ENCODE data around the gene CCDC85B. TPM values are rescaled to one million over a fixed set of nuclear protein-coding genes. Genes with fewer than 3 reads are reported as not detected.

The CCDC85B gene
- total RNA-seq, 1 donor from 2014 or later, result 32.7 TPM

DNA sequence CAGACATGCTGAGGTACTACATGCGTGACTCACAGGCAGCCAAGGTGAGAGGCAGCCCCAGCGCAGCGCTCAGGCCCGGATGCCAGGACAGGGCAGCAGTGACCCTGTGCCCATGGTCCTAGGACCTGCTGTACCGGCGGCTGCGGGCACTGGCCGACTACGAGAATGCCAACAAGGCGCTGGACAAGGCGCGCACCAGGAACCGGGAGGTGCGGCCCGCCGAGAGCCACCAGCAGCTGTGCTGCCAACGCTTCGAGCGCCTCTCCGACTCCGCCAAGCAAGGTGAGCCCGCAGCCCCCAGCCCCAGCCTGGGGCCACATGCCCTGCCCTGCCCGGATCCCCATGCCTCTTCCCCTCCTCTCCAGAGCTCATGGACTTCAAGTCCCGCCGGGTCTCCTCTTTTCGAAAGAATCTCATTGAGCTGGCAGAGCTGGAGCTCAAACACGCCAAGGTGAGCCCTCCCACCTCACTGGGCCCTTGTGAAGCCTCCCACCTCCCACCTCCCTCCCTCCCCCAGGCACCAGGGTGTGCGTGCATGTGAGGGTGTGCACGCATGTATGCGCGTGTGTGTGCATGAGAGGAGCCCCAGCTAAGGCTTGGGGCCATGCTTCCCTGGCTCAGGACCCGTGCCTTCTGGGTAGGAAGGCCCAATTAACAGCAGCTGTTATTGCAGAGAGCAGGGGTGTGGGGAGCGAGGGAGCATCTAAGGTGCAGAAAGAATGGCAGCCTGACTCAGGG is 37.8 kb upstream of the CCDC85B start:
- no peak for DNase-seq
- no peaks in the 10 kb centered on the region for H3K27me3 ChIP-seq (ENCODE audit: low read depth)
- H3K9me3 ChIP-seq (replicated peaks), result peaks cover 9% of the 10 kb centered on the region
- no peak overlapping the region for H3K27ac ChIP-seq (replicated peaks)
- H3K4me1 ChIP-seq, result peaks cover 41% of the 10 kb centered on the region
- TF ChIP-seq, protein P1, sequence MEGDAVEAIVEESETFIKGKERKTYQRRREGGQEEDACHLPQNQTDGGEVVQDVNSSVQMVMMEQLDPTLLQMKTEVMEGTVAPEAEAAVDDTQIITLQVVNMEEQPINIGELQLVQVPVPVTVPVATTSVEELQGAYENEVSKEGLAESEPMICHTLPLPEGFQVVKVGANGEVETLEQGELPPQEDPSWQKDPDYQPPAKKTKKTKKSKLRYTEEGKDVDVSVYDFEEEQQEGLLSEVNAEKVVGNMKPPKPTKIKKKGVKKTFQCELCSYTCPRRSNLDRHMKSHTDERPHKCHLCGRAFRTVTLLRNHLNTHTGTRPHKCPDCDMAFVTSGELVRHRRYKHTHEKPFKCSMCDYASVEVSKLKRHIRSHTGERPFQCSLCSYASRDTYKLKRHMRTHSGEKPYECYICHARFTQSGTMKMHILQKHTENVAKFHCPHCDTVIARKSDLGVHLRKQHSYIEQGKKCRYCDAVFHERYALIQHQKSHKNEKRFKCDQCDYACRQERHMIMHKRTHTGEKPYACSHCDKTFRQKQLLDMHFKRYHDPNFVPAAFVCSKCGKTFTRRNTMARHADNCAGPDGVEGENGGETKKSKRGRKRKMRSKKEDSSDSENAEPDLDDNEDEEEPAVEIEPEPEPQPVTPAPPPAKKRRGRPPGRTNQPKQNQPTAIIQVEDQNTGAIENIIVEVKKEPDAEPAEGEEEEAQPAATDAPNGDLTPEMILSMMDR (IDR thresholded peaks at IDR 0.05; ENCODE audit: borderline replicate concordance), result no peak
- intact Hi-C loops (cut with micrococcal nuclease), result no loop called here
- H3K4me3 ChIP-seq, result no peak overlapping the region
- peaks cover 60% of the 10 kb centered on the region for H3K36me3 ChIP-seq

DNA sequence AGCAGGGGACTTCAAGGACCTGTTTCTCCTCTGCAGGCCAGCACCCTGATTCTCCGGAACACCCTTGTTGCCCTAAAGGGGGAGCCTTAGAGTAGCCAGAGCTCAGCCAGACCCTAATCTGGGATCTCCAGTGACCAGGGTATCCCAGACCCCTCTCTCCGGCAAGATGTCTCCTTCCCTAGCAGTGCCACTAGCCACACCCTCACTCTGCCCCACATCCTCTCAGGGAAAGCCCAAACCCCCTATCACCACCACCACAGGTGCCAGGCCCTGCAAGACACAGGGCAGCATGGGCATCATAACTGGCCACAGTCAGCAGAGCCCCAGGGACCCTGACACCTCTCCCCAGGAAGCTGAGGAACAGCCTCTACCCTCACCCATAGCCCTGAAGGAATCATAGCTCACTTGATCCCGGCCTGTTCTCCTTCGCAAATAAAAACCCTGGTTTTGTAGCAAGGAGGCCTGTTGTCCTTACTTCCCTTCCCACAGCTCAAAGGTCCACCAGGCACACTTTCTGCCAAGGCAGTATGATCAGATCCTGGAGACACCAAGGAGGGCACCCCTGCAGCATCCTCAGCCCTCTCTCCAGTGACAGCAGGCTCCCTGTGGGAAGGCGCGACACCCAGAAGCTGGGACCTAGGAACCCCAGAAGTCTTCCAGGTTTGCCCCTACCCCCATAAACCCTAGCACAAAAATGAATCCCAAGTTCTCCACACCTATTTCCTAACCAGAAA is 37.1 kb upstream of the CCDC85B start:
- TF ChIP-seq, protein P1 (IDR thresholded peaks at IDR 0.05; ENCODE audit: borderline replicate concordance), result no peak
- H3K27ac ChIP-seq (replicated peaks), result no peak overlapping the region
- H3K9me3 ChIP-seq (replicated peaks), result peaks cover 9% of the 10 kb centered on the region
- intact Hi-C loops (cut with micrococcal nuclease), result no loop called here
- no peak for DNase-seq
- no peak overlapping the region for H3K4me3 ChIP-seq
- H3K4me1 ChIP-seq, result peaks cover 44% of the 10 kb centered on the region
- H3K27me3 ChIP-seq (ENCODE audit: low read depth), result no peaks in the 10 kb centered on the region
- peaks cover 60% of the 10 kb centered on the region for H3K36me3 ChIP-seq

DNA sequence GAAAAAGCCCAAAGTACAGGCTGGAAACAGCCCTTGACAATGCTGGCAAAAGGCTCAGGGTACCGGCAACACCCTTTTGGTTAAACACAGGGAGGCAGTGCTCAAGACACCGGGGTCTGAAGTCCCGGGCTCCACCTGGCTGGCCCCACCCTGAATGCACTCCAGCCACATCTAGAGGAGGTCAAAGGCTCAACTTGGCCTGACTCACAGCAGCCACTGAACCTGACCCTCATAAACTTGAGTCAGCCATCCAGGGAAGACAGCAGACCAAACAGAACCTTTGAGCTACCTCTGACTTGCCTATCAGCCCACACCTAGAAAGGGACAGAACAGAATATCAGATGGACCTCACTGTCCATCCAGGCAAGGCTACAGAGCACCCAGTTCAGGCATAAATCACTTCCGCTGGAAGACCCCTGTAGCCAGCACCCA is 36.3 kb upstream of the CCDC85B start:
- DNase-seq, result no peak
- H3K4me3 ChIP-seq, result no peak overlapping the region
- peaks cover 52% of the 10 kb centered on the region for H3K4me1 ChIP-seq
- no peaks in the 10 kb centered on the region for H3K27me3 ChIP-seq (ENCODE audit: low read depth)
- no peak overlapping the region for H3K27ac ChIP-seq (replicated peaks)
- intact Hi-C loops (cut with micrococcal nuclease), result no loop called here
- peaks cover 60% of the 10 kb centered on the region for H3K36me3 ChIP-seq
- TF ChIP-seq, protein P1 (IDR thresholded peaks at IDR 0.05; ENCODE audit: borderline replicate concordance), result no peak
- peaks cover 9% of the 10 kb centered on the region for H3K9me3 ChIP-seq (replicated peaks)

DNA sequence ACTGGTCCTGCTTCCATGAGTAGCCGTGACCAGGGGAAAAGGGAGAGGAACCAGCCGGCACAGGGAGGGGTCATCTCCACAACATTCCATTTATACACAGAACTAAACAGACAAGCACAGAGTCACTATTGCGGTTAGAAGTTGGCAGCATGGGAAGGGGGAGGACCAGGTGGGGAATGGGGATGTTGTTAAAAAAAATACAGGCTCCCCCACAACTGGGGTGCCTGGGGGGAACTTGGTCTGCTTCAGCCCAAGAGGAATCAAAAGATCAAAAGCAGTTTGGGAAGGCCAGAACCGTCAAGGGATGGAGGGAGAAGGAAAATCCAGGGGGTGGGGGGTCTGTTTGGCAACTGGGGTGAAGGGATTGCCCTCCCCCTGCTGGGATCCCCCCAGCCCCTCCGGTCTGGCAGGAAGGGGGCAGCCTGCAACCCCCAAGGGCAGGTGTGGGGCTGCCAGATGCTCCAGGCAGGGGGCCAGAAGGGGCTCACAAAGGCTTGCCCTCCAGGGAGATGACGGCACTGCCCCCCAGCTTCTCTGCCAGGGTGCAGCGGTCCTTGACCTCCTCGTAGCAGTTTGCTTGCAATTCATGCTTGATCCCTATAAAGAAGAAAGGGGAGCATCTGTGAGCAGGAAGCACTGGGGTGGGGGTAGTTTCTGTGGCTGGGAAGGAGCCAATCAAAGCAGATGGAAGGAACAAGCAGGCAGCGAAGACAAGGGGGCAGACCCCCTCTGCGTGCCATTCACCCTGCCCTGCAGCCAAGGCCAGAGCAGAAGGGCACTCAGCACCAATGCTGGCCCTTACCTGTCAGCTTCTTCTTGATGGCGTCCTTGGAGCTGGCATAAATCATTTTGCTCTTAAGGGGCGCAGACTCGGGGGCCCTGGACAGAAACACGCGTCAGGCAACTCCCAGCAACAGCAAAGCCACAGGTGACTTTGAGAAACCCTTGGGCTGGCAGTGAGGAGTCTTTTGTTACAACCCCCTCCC is 35.3 kb upstream of the CCDC85B start:
- intact Hi-C loops (cut with micrococcal nuclease), result no loop called here
- Histone ChIP-seq H3K4me3 (no peak overlapping the region), H3K27me3 (ENCODE audit: low read depth) (no peaks in the 10 kb centered on the region), H3K9me3 (replicated peaks) (peaks cover 9% of the 10 kb centered on the region), H3K36me3 (peaks cover 60% of the 10 kb centered on the region), H3K4me1 (peaks cover 58% of the 10 kb centered on the region), H3K27ac (replicated peaks) (no peak overlapping the region)
- no peak for DNase-seq
- TF ChIP-seq, protein P1 (IDR thresholded peaks at IDR 0.05; ENCODE audit: borderline replicate concordance), result no peak

DNA sequence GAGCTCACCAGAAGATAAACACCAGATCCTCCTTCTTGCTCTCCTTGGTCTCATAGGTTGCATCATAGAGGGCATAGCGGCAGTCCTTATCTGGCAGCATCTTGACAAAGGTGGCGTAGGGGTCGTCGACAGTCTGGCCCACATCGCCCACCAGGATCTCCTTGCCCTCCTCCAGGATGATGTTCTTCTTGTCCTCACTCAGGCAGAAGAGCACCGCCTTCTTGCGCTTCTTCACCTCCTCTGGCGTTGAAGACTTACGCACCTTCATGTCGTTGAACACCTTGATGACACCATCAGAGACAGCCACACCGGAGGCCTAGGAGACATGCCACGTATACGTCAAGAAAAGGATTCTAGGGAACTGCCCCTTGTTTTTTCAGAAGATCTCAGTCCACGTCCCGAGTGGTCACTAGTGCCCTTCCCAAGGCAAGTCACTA is 34.5 kb upstream of the CCDC85B start:
- no peaks in the 10 kb centered on the region for H3K27me3 ChIP-seq (ENCODE audit: low read depth)
- TF ChIP-seq, protein P1 (IDR thresholded peaks at IDR 0.05; ENCODE audit: borderline replicate concordance), result no peak
- peaks cover 54% of the 10 kb centered on the region for H3K36me3 ChIP-seq
- peak overlapping the region; percentile 80 for H3K4me3 ChIP-seq
- H3K9me3 ChIP-seq (replicated peaks), result peaks cover 7% of the 10 kb centered on the region
- peak overlapping the region; percentile 97 for H3K27ac ChIP-seq (replicated peaks)
- no peak for DNase-seq
- intact Hi-C loops (cut with micrococcal nuclease), result no loop called here
- peaks cover 65% of the 10 kb centered on the region for H3K4me1 ChIP-seq
